T-helper 2 cell treated with Interferon-gamma antibody and Interleukin-4, amounts not matched to agents 5 μg/mL and 100 μg/mL, for 36 hours (primary cell): Measurements from ENCODE around the gene MS4A4E.

Experiments used
- DNase-seq: peaks from one replicate; pipeline ENCODE4 v3.0.0; 2021; ENCODE audit warnings: low spot score
- H3K27ac Mint-ChIP-seq: one replicate; pipeline ENCODE4 v1.8.0; 2021; ENCODE audit warnings: mild to moderate bottlenecking, mixed read lengths
- H3K27me3 Mint-ChIP-seq: one replicate; pipeline ENCODE4 v1.8.0; 2021; ENCODE audit warnings: low read depth, mixed read lengths
- H3K36me3 Mint-ChIP-seq: one replicate; pipeline ENCODE4 v1.8.0; 2021; ENCODE audit warnings: low read depth, mixed read lengths
- H3K4me1 Mint-ChIP-seq: one replicate; pipeline ENCODE4 v1.8.0; 2021; ENCODE audit warnings: low read depth, mixed read lengths
- H3K4me3 Mint-ChIP-seq: one replicate; pipeline ENCODE4 v1.8.0; 2022; ENCODE audit warnings: mild to moderate bottlenecking, moderate library complexity, mixed read lengths
- H3K9me3 Mint-ChIP-seq: one replicate; pipeline ENCODE4 v1.8.0; 2021; ENCODE audit warnings: mixed read lengths

Gene MS4A4E

DNA sequence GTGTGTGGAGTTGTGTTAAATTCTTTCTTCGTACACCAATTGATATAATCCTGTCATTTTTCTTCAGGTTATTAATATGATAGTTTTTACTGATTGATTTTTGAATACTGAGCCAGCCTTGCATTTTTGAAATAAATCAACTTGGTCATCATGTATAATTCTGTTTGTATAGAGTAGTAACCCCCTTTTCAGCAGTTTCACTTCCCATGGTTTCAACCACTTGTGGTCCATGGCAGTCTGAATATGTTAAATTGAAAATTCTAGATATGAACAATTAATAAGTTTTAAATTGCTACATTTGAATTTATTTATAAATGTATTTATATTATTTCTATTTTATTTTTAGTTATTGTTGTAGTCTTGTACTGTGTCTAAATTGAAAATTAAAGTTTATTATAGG lies 92.7 kb downstream of the MS4A4E start:
- Mint-ChIP-seq H3K4me3 (no peak overlapping the region), H3K4me1 (no peaks in the 10 kb centered on the region), H3K27ac (no peak overlapping the region), H3K9me3 (no peaks in the 10 kb centered on the region), H3K36me3 (no peaks in the 10 kb centered on the region), H3K27me3 (no peaks in the 10 kb centered on the region)
- DNase-seq = no peak
